ENCODE measurements around the gene RAN.
A peak's percentile ranks its signal among the peaks of the same experiment; 100 is the strongest.

The RAN gene

GRCh38 chr12:130871286-130872178 is at the start of gene RAN:
RAN (plus strand) TSS chr12:130872066; CDS start chr12:130872594, 528 bp downstream.
- peak within 1 kb of the TSS; percentile 85 for H3K4me3 ChIP-seq (ENCODE audit: low read depth, low read length)
- no peak for TF ChIP-seq CTCF (IDR thresholded peaks at IDR 0.05; ENCODE audit: borderline replicate concordance, insufficient read depth, low read depth, low read length)

GRCh38 chr12:130825771-130826150 is 46.1 kb upstream of the RAN start:
- no peak for TF ChIP-seq CTCF (IDR thresholded peaks at IDR 0.05; ENCODE audit: borderline replicate concordance, insufficient read depth, low read depth, low read length)
- no peak overlapping the region for H3K4me3 ChIP-seq (ENCODE audit: low read depth, low read length)

- peak; percentile 69 for TF ChIP-seq CTCF (IDR thresholded peaks at IDR 0.05; ENCODE audit: borderline replicate concordance, insufficient read depth, low read depth, low read length)
- H3K4me3 ChIP-seq (ENCODE audit: low read depth, low read length), result no peak overlapping the region
Measured at GRCh38 chr12:130826151-130826801, 45.6 kb upstream of the RAN start.

GRCh38 chr12:130827432-130827831 is 44.4 kb upstream of the RAN start:
- H3K4me3 ChIP-seq (ENCODE audit: low read depth, low read length), result no peak overlapping the region
- no peak for TF ChIP-seq CTCF (IDR thresholded peaks at IDR 0.05; ENCODE audit: borderline replicate concordance, insufficient read depth, low read depth, low read length)

- no peak overlapping the region for H3K4me3 ChIP-seq (ENCODE audit: low read depth, low read length)
- no peak for TF ChIP-seq CTCF (IDR thresholded peaks at IDR 0.05; ENCODE audit: borderline replicate concordance, insufficient read depth, low read depth, low read length)
Measured at GRCh38 chr12:130828895-130829294, 43.0 kb upstream of the RAN start.

- TF ChIP-seq CTCF (IDR thresholded peaks at IDR 0.05; ENCODE audit: borderline replicate concordance, insufficient read depth, low read depth, low read length), result no peak
Measured at GRCh38 chr12:130829391-130830245, 42.2 kb upstream of the RAN start.

More at GRCh38 chr12:130829391-130830245, 42.2 kb upstream of the RAN start:
- no peak overlapping the region for H3K4me3 ChIP-seq (ENCODE audit: low read depth, low read length)

All from GM12875 (cell line).